ENCODE results near the gene TRAF1.

DNA sequence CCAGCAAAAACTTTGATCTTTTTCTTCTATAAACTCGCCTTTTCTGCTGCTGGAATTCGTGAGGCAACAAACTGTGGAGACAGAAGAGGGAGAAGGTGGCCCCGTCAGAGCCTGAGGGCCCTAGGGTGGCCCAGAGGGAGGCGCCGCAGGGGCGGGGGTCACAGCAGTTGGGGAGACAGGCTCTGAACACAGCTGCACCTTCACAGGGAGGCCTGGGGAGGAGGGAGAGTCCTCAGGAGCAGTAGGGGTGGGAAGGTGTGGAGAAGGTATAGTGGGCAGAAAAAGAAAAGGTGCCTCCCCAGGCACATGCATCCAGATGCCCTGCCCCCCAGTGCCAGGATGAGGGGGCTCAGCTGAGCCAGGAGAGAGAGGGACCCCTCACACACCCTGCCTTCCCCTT, 64.7 kb downstream of the TRAF1 start:
- TF ChIP-seq CTCF (IDR thresholded peaks at IDR 0.05) (no peak), EZH2 (IDR thresholded peaks at IDR 0.05; ENCODE audit: borderline replicate concordance, insufficient read depth, low read depth, low read length, poor library complexity, severe bottlenecking) (no peak)

Data from B cell (primary cell).